H1 (cell line): ENCODE data around the gene NEK4. TPM values are rescaled to one million over a fixed set of nuclear protein-coding genes. Genes with fewer than 3 reads are reported as not detected.

Experiments
- CTCF ChIA-PET: fragments of 300-600 bp; sonication (Branson Sonifier 250); formaldehyde crosslinking; loops from one replicate; lab custom pipeline; 2021; ENCODE audit not compliant: partially characterized antibody; lab: Charles Lee
- POLR2A ChIA-PET: fragments of 300-600 bp; sonication (Branson Sonifier 250); formaldehyde crosslinking; loops from one replicate; lab custom pipeline; 2021; ENCODE audit warnings: inconsistent platforms; ENCODE audit not compliant: partially characterized antibody; lab: Charles Lee
- DNase-seq, 2 experiments: peaks; one replicate each; pipeline versions ENCODE4 v3.0.0 to v3.0.0-alpha.2; 2010 to 2022; ENCODE audit warnings: low spot score in 2 of 2, low read depth in 1 of 2, mixed read lengths in 1 of 2
- FAIRE-seq: peaks from 2 replicates; lab custom pipeline; 2011; peaks lifted over from hg19 to GRCh38; lab: Jason Lieb, UNC
- H2AFZ ChIP-seq: 2 replicates; pipeline ENCODE4 v1.8.1; 2012; ENCODE audit warnings: low read length, inconsistent platforms
- H2AK5ac ChIP-seq: 2 replicates; pipeline ENCODE4 v1.6.1; 2013; ENCODE audit warnings: low read depth, low read length
- H2BK120ac ChIP-seq: replicated peaks from 2 replicates; pipeline ENCODE3; 2013; ENCODE audit warnings: low read depth, low read length, inconsistent platforms
- H2BK12ac ChIP-seq: 2 replicates; pipeline ENCODE4 v1.6.1; 2013; ENCODE audit warnings: low read depth, low read length
- H2BK15ac ChIP-seq: 2 replicates; pipeline ENCODE4 v1.6.1; 2013; ENCODE audit warnings: low read length
- H2BK20ac ChIP-seq: 2 replicates; pipeline ENCODE4 v1.6.1; 2013; ENCODE audit warnings: low read length
- H2BK5ac ChIP-seq: 2 replicates; pipeline ENCODE4 v1.6.1; 2013; ENCODE audit warnings: low read depth, low read length
- H3K14ac ChIP-seq: 2 replicates; pipeline ENCODE4 v1.6.1; 2013; ENCODE audit warnings: inconsistent platforms; ENCODE audit not compliant: insufficient read length
- H3K18ac ChIP-seq: 2 replicates; pipeline ENCODE4 v1.6.1; 2013; ENCODE audit warnings: low read length; ENCODE audit errors: extremely low read depth
- H3K23ac ChIP-seq: 2 replicates; pipeline ENCODE4 v1.6.1; 2013; ENCODE audit warnings: inconsistent platforms; ENCODE audit not compliant: insufficient read length
- H3K23me2 ChIP-seq: 2 replicates; pipeline ENCODE4 v1.6.1; 2013; ENCODE audit warnings: low read depth, low read length
- H3K27ac ChIP-seq: 2 replicates; pipeline ENCODE4 v1.6.1; 2011; ENCODE audit warnings: low read depth, low read length, inconsistent platforms
- H3K27me3 ChIP-seq, 4 experiments: replicated peaks in 1 of 4; 1 replicate in 1 of 4; 2 replicates in 3 of 4; pipeline versions ENCODE4 v1.6.1 to v1.8.1; 2011 to 2013; ENCODE audit warnings: low read length in 3 of 4, mild to moderate bottlenecking in 3 of 4, inconsistent platforms in 2 of 4, mixed read lengths in 2 of 4, moderate library complexity in 1 of 4; ENCODE audit not compliant: control insufficient read depth in 3 of 4, insufficient read depth in 3 of 4; ENCODE audit errors: extremely low read depth in 1 of 4
- H3K36me3 ChIP-seq, 4 experiments: 2 replicates each; pipeline versions ENCODE4 v1.6.1 to v1.8.1; 2011 to 2013; ENCODE audit warnings: mild to moderate bottlenecking in 4 of 4, low read length in 3 of 4, moderate library complexity in 2 of 4, control low read depth in 1 of 4, inconsistent platforms in 1 of 4; ENCODE audit not compliant: insufficient read depth in 4 of 4, control insufficient read depth in 2 of 4
- H3K4ac ChIP-seq: replicated peaks from 2 replicates; pipeline ENCODE3; 2013; ENCODE audit warnings: low read length, low read depth, mixed read lengths, inconsistent platforms; ENCODE audit not compliant: insufficient read length
- H3K4me1 ChIP-seq, 4 experiments: replicated peaks in 1 of 4; 1 replicate in 1 of 4; 2 replicates in 3 of 4; pipeline versions ENCODE4 v1.6.1 to v1.8.1; 2011 to 2013; ENCODE audit warnings: low read length in 3 of 4, inconsistent platforms in 2 of 4, mixed read lengths in 1 of 4; ENCODE audit not compliant: insufficient read depth in 4 of 4, control insufficient read depth in 3 of 4
- H3K4me2 ChIP-seq, 2 experiments: 2 replicates each; pipeline versions ENCODE4 v1.6.1 to v1.8.1; 2011 to 2013; ENCODE audit warnings: low read depth in 2 of 2, low read length in 2 of 2, control low read depth in 1 of 2, inconsistent platforms in 1 of 2, mild to moderate bottlenecking in 1 of 2; ENCODE audit not compliant: insufficient read depth in 1 of 2
- H3K4me3 ChIP-seq, 4 experiments: fragments of 200-600, 300-600 bp in 1 of 4; sonication (generic), shearing (Covaris generic), sonication (Bioruptor Twin) in 1 of 4; 2 replicates each; pipeline versions ENCODE4 v1.5.1 to v1.8.1; 2011 to 2016; ENCODE audit warnings: low read length in 4 of 4, low read depth in 3 of 4, control low read depth in 2 of 4, inconsistent platforms in 2 of 4, mild to moderate bottlenecking in 2 of 4, mixed read lengths in 1 of 4, moderate library complexity in 1 of 4; ENCODE audit not compliant: insufficient read depth in 2 of 4; ENCODE audit errors: extremely low read depth in 1 of 4
- H3K56ac ChIP-seq: replicated peaks from 2 replicates; pipeline ENCODE3; 2013; ENCODE audit warnings: low read depth, mild to moderate bottlenecking, mixed read lengths, low read length, inconsistent platforms; ENCODE audit not compliant: insufficient read length
- H3K79me1 ChIP-seq: 2 replicates; pipeline ENCODE4 v1.6.1; 2013; ENCODE audit warnings: low read depth, low read length, control low read depth
- H3K79me2 ChIP-seq, 2 experiments: 2 replicates each; pipeline versions ENCODE4 v1.6.1 to v1.8.1; 2012 to 2013; ENCODE audit warnings: low read length in 2 of 2, mild to moderate bottlenecking in 2 of 2, inconsistent platforms in 1 of 2; ENCODE audit not compliant: insufficient read depth in 2 of 2, control insufficient read depth in 1 of 2
- H3K9ac ChIP-seq, 4 experiments: replicated peaks in 1 of 4; 1 replicate in 1 of 4; 2 replicates in 3 of 4; pipeline versions ENCODE4 v1.6.1 to v1.8.1; 2011 to 2013; ENCODE audit warnings: low read depth in 3 of 4, low read length in 3 of 4, control low read depth in 2 of 4, mild to moderate bottlenecking in 2 of 4, moderate library complexity in 2 of 4, inconsistent platforms in 1 of 4; ENCODE audit errors: extremely low read depth in 1 of 4
- H3K9me3 ChIP-seq, 2 experiments: 2 replicates each; pipeline versions ENCODE4 v1.6.1 to v1.8.1; 2012 to 2013; ENCODE audit warnings: mild to moderate bottlenecking in 2 of 2, moderate library complexity in 2 of 2, control low read depth in 1 of 2, inconsistent platforms in 1 of 2, low read depth in 1 of 2, low read length in 1 of 2, mixed read lengths in 1 of 2; ENCODE audit not compliant: insufficient read depth in 2 of 2
- H4K20me1 ChIP-seq, 2 experiments: replicated peaks in 1 of 2; 2 replicates each; pipeline versions ENCODE3 to v1.8.1; 2011 to 2013; ENCODE audit warnings: inconsistent platforms in 2 of 2, low read length in 2 of 2, mild to moderate bottlenecking in 1 of 2; ENCODE audit not compliant: insufficient read depth in 2 of 2, control insufficient read depth in 1 of 2
- H4K5ac ChIP-seq: 2 replicates; pipeline ENCODE4 v1.6.1; 2013; ENCODE audit warnings: low read length, low read depth, mixed read lengths, inconsistent platforms; ENCODE audit not compliant: insufficient read length
- H4K8ac ChIP-seq: 2 replicates; pipeline ENCODE4 v1.8.0; 2013; ENCODE audit warnings: mild to moderate bottlenecking, moderate library complexity, low read length, inconsistent platforms; ENCODE audit not compliant: insufficient read depth; ENCODE audit errors: extremely low read depth
- H4K91ac ChIP-seq: replicated peaks from 2 replicates; pipeline ENCODE3; 2013; ENCODE audit warnings: low read length, mixed read lengths, inconsistent platforms; ENCODE audit not compliant: insufficient read length
- CBX8 ChIP-seq: fragments of 300-800, 300-1000 bp; sonication (generic); IDR thresholded peaks from 2 replicates; pipeline ENCODE4 v1.7.1; 2016; ENCODE audit warnings: low read depth, low read length, borderline replicate concordance
- CHD2 ChIP-seq: IDR thresholded peaks from 2 replicates; pipeline ENCODE4 v1.6.1; 2012; ENCODE audit warnings: low read length, improper control_type of control experiment
- CTCF ChIP-seq, 3 experiments: IDR thresholded peaks; 1 replicate in 2 of 3; 2 replicates in 1 of 3; pipeline versions ENCODE4 v1.5.1 to v1.6.1; 2011; ENCODE audit warnings: low read length in 3 of 3, mild to moderate bottlenecking in 3 of 3, inconsistent platforms in 2 of 3, low read depth in 1 of 3, moderate library complexity in 1 of 3; ENCODE audit not compliant: insufficient read depth in 1 of 3; ENCODE audit errors: control extremely low read depth in 1 of 3
- E2F6 ChIP-seq: IDR thresholded peaks from 2 replicates; pipeline ENCODE4 v1.6.1; 2012; ENCODE audit warnings: inconsistent platforms
- GABPA ChIP-seq: IDR thresholded peaks from 2 replicates; pipeline ENCODE4 v1.6.1; 2011; ENCODE audit warnings: mild to moderate bottlenecking, low read length, moderate library complexity, borderline replicate concordance; ENCODE audit not compliant: insufficient read depth
- POU5F1 ChIP-seq: IDR thresholded peaks from 2 replicates; pipeline ENCODE4 v1.6.1; 2011; ENCODE audit warnings: low read depth, mild to moderate bottlenecking, low read length, moderate library complexity
- RAD21 ChIP-seq, 2 experiments: IDR thresholded peaks in 1 of 2; conservative IDR thresholded peaks in 1 of 2; 2 replicates each; pipeline ENCODE4 v1.6.1; 2011; ENCODE audit warnings: low read depth in 2 of 2, low read length in 2 of 2, improper control_type of control experiment in 1 of 2, inconsistent platforms in 1 of 2, mild to moderate bottlenecking in 1 of 2, moderate library complexity in 1 of 2
- RXRA ChIP-seq: IDR thresholded peaks from 2 replicates; pipeline ENCODE4 v1.6.1; 2011; ENCODE audit warnings: low read depth, mild to moderate bottlenecking, low read length, moderate library complexity; ENCODE audit not compliant: insufficient read depth
- SRF ChIP-seq: IDR thresholded peaks from 2 replicates; pipeline ENCODE4 v1.6.1; 2011; ENCODE audit warnings: mild to moderate bottlenecking, low read depth, low read length, moderate library complexity
- YY1 ChIP-seq: IDR thresholded peaks from 2 replicates; pipeline ENCODE4 v1.6.1; 2011; ENCODE audit warnings: low read depth, mild to moderate bottlenecking, low read length
- WGBS, 2 experiments: shearing (Covaris generic) in 1 of 2; methylation state at CpG; one replicate each; pipeline versions ENCODE4 v1.1.6 to v1.1.7; 2013 to 2015; ENCODE audit warnings: low lambda C conversion rate in 2 of 2, mixed read lengths in 2 of 2, inconsistent platforms in 1 of 2, low coverage in 1 of 2, missing lambda C conversion rate in 1 of 2; ENCODE audit not compliant: insufficient replicate concordance in 2 of 2, insufficient coverage in 1 of 2, insufficient read length in 1 of 2; ENCODE audit errors: extremely low coverage in 1 of 2, missing lambda C conversion rate in 1 of 2; 5-methylcytosine and 5-hydroxymethylcytosine counted together
- polyA plus RNA-seq, 7 experiments: library from polyadenylated mRNA; depleted of rRNA in 3 of 7; stranded (reverse) in 5 of 7; unstranded in 2 of 7; fragments of >200 nt in 5 of 7; fragments of 200-250 nt in 2 of 7; gene quantifications; 1 replicate in 5 of 7; 2 replicates in 1 of 7; 4 replicates in 1 of 7; pipeline versions ENCODE4 v1.2.1 to v1.2.3, GENCODE V29; 2011 to 2013; ENCODE audit warnings: missing spikeins in 2 of 7, mixed read lengths in 2 of 7
- total RNA-seq: library from RNA; stranded (reverse); fragmentation: NEBNext Ultra II Directional; extraction: Animal tissue kit (Norgen Biotek cat#: 25700); gene quantifications from 2 replicates; pipeline ENCODE4 v1.2.1, GENCODE V29; 2021

The NEK4 gene
- total and polyA plus RNA-seq, 2 of the 8 experiments (the other 6 are each of a cell fraction or from before 2014, with no cell fraction given), result 7.5 to 40.0 TPM

GRCh38 chr3:52681596-52681995, 89.1 kb downstream of the NEK4 start:
- Histone ChIP-seq H2BK20ac (no peak overlapping the region), H4K91ac (no peak overlapping the region), H3K18ac (no peak overlapping the region), H2BK15ac (no peak overlapping the region), H3K4me2 (no peak overlapping the region), H3K79me1 (no peaks in the 10 kb centered on the region), H3K4me3 (no peak overlapping the region), H3K23ac (no peak overlapping the region), H4K5ac (no peak overlapping the region), H3K4ac (no peak overlapping the region), H2BK120ac (no peak overlapping the region), H3K56ac (no peak overlapping the region), H3K79me2 (peaks cover 7 to 61% of the 10 kb centered on the region in 2 experiments), H3K9me3 (no peaks in the 10 kb centered on the region), H2AFZ (no peak overlapping the region), H4K8ac (no peak overlapping the region), H4K20me1 (peaks cover 0 to 2% of the 10 kb centered on the region in 2 experiments), H3K27me3 (no peaks in the 10 kb centered on the region), H3K23me2 (no peaks in the 10 kb centered on the region), H3K36me3 (peaks cover 9 to 27% (median 17%) of the 10 kb centered on the region in 4 experiments; a peak in 7 of 8 replicates), H3K27ac (no peak overlapping the region), H3K14ac (no peak overlapping the region), H3K4me1 (no peaks in the 10 kb centered on the region; a peak in 3 of 7 replicates), H3K9ac (no peak overlapping the region; a peak in 1 of 7 replicates), H2AK5ac (no peak overlapping the region), H2BK12ac (no peak overlapping the region), H2BK5ac (no peak overlapping the region)
- WGBS, 2 experiments, result 92% methylated on average over 3 of the region's 3 CpGs; no CpG with 5 or more reads in 1 of the 2 experiments
- CTCF ChIA-PET, result interaction anchor here (0.9 to 1.5 kb wide), 2 partner anchors 15 to 22 kb away, joined by 3 to 4 read pairs; no protein-coding TSS in a partner anchor
- POLR2A ChIA-PET, result interaction anchor here (1.1 kb wide), 1 partner anchor 11 kb away, joined by 6 read pairs; no protein-coding TSS in a partner anchor
- FAIRE-seq (no peak), DNase-seq (no peak)
- TF ChIP-seq E2F6, result no peak
- TF ChIP-seq CHD2, result no peak
- no peak for TF ChIP-seq SRF
- no peak for TF ChIP-seq RAD21 (IDR thresholded peaks at IDR 0.05 in 1 of 2, conservative IDR thresholded peaks at IDR 0.05 in 1 of 2; ENCODE audit: low read depth in 2 of 2, low read length in 2 of 2)
- no peak for TF ChIP-seq POU5F1
- no peak for TF ChIP-seq CTCF (IDR thresholded peaks at IDR 0.05; ENCODE audit: control extremely low read depth in 1 of 3, insufficient read depth in 1 of 3, low read depth in 1 of 3, low read length in 3 of 3)
- no peak for TF ChIP-seq YY1
- no peak for TF ChIP-seq RXRA
- no peak for TF ChIP-seq CBX8
- no peak for TF ChIP-seq GABPA
